ENCODE data around the gene SEMA5B. TPM values are rescaled to one million over a fixed set of nuclear protein-coding genes. Genes with fewer than 3 reads are reported as not detected.
A peak's percentile ranks its signal among the peaks of the same experiment; 100 is the strongest.

The SEMA5B gene
- total and polyA plus RNA-seq, 2 experiments from 2014 or later: 8.0 to 26.8 TPM

- Mint-ChIP-seq H3K27ac (no peak overlapping the region), H3K36me3 (ENCODE audit: low read depth) (no peaks in the 10 kb centered on the region), H3K4me1 (peaks cover 20% of the 10 kb centered on the region), H3K9me3 (no peaks in the 10 kb centered on the region), H3K4me3 (no peak overlapping the region), H3K27me3 (ENCODE audit: insufficient read depth, low read depth, poor library complexity) (peaks cover 15% of the 10 kb centered on the region)
- H4K20me1 ChIP-seq (replicated peaks; ENCODE audit: insufficient read depth): no peaks in the 10 kb centered on the region
- H3K4me2 ChIP-seq: peak overlapping the region; percentile 60; the same call in 1 of the 2 replicates
- peak; percentile 90 for DNase-seq (ENCODE audit: low spot score)
- peak overlapping the region; percentile 36; the same call in 1 of the 2 replicates for H3K4me3 ChIP-seq
- no peaks in the 10 kb centered on the region for H3K9me2 ChIP-seq (ENCODE audit: insufficient read depth)
- H3K4me1 ChIP-seq (ENCODE audit: insufficient read depth): 0 out of 2 replicates have a peak, but pooled peaks cover 5% of the 10 kb centered on the region
- no peaks in the 10 kb centered on the region; the same call in 1 of the 2 replicates for H3K27me3 ChIP-seq (ENCODE audit: insufficient read depth)
- H3K36me3 ChIP-seq (ENCODE audit: insufficient read depth): no peaks in the 10 kb centered on the region
- ATAC-seq: peak; percentile 93
- no peak for TF ChIP-seq ZNF331 (CRISPR knock-in tag; IDR thresholded peaks at IDR 0.05; ENCODE audit: low read depth)
- TF ChIP-seq, protein P1, sequence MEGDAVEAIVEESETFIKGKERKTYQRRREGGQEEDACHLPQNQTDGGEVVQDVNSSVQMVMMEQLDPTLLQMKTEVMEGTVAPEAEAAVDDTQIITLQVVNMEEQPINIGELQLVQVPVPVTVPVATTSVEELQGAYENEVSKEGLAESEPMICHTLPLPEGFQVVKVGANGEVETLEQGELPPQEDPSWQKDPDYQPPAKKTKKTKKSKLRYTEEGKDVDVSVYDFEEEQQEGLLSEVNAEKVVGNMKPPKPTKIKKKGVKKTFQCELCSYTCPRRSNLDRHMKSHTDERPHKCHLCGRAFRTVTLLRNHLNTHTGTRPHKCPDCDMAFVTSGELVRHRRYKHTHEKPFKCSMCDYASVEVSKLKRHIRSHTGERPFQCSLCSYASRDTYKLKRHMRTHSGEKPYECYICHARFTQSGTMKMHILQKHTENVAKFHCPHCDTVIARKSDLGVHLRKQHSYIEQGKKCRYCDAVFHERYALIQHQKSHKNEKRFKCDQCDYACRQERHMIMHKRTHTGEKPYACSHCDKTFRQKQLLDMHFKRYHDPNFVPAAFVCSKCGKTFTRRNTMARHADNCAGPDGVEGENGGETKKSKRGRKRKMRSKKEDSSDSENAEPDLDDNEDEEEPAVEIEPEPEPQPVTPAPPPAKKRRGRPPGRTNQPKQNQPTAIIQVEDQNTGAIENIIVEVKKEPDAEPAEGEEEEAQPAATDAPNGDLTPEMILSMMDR (conservative IDR thresholded peaks at IDR 0.05; ENCODE audit: low read depth in 2 of 2): peak; percentile 91 to 92
- H2AFZ ChIP-seq: no peak overlapping the region
- H3K27ac ChIP-seq (ENCODE audit: low read depth): no peak overlapping the region
- H3K79me2 ChIP-seq (replicated peaks; ENCODE audit: insufficient read depth): no peaks in the 10 kb centered on the region
- no peaks in the 10 kb centered on the region for H3F3A ChIP-seq (replicated peaks; ENCODE audit: low read depth)
These were observed 84.4 kb downstream of the SEMA5B start for GRCh38 chr3:122942937-122943827.

GRCh38 chr3:122942239-122942638 lies 85.3 kb downstream of the SEMA5B start:
- H3K9me3 Mint-ChIP-seq: no peaks in the 10 kb centered on the region
- Histone ChIP-seq H3F3A (replicated peaks; ENCODE audit: low read depth) (no peaks in the 10 kb centered on the region), H3K4me1 (ENCODE audit: insufficient read depth) (0 out of 2 replicates have a peak, but pooled peaks cover 5% of the 10 kb centered on the region), H4K20me1 (replicated peaks; ENCODE audit: insufficient read depth) (no peaks in the 10 kb centered on the region), H3K4me2 (no peak overlapping the region), H2AFZ (no peak overlapping the region), H3K36me3 (ENCODE audit: insufficient read depth) (no peaks in the 10 kb centered on the region), H3K27me3 (ENCODE audit: insufficient read depth) (no peaks in the 10 kb centered on the region; the same call in 1 of the 2 replicates), H3K79me2 (replicated peaks; ENCODE audit: insufficient read depth) (no peaks in the 10 kb centered on the region), H3K4me3 (no peak overlapping the region), H3K27ac (ENCODE audit: low read depth) (no peak overlapping the region), H3K9me2 (ENCODE audit: insufficient read depth) (no peaks in the 10 kb centered on the region)
- no peak overlapping the region for H3K4me3 Mint-ChIP-seq
- peaks cover 19% of the 10 kb centered on the region for H3K4me1 Mint-ChIP-seq
- peaks cover 15% of the 10 kb centered on the region for H3K27me3 Mint-ChIP-seq (ENCODE audit: insufficient read depth, low read depth, poor library complexity)
- no peak overlapping the region for H3K27ac Mint-ChIP-seq
- H3K36me3 Mint-ChIP-seq (ENCODE audit: low read depth): no peaks in the 10 kb centered on the region
- TF ChIP-seq ZNF114 (CRISPR knock-in tag; IDR thresholded peaks at IDR 0.05): no peak
- TF ChIP-seq ZNF331 (CRISPR knock-in tag; IDR thresholded peaks at IDR 0.05; ENCODE audit: low read depth): no peak
- TF ChIP-seq STAT1 (IDR thresholded peaks at IDR 0.05; ENCODE audit: unreplicated experiment): no peak
- no peak for TF ChIP-seq EZH2phosphoT487 (IDR thresholded peaks at IDR 0.05; ENCODE audit: unreplicated experiment)
- no peak for TF ChIP-seq NANOG (IDR thresholded peaks at IDR 0.05; ENCODE audit: borderline replicate concordance)
- TF ChIP-seq ZNF462 (CRISPR knock-in tag; IDR thresholded peaks at IDR 0.05): no peak
- no peak for TF ChIP-seq POLR2AphosphoS5 (IDR thresholded peaks at IDR 0.05; ENCODE audit: low read depth)
- TF ChIP-seq JUNB (IDR thresholded peaks at IDR 0.05; ENCODE audit: unreplicated experiment): no peak
- TF ChIP-seq CREB1 (CRISPR knock-in tag; IDR thresholded peaks at IDR 0.05; ENCODE audit: low read depth): no peak
- TF ChIP-seq EZH2 (IDR thresholded peaks at IDR 0.05; ENCODE audit: low read depth, unreplicated experiment): no peak
- no peak for DNase-seq (ENCODE audit: low spot score)
- ATAC-seq: no peak
